ENCODE measurements around the gene FOXRED2.
"Not testable (repeated sequence)": the region's sequence is repeated elsewhere in the genome, so short reads cannot be mapped to it uniquely, and the experiment has no call there.

The FOXRED2 gene

DNA sequence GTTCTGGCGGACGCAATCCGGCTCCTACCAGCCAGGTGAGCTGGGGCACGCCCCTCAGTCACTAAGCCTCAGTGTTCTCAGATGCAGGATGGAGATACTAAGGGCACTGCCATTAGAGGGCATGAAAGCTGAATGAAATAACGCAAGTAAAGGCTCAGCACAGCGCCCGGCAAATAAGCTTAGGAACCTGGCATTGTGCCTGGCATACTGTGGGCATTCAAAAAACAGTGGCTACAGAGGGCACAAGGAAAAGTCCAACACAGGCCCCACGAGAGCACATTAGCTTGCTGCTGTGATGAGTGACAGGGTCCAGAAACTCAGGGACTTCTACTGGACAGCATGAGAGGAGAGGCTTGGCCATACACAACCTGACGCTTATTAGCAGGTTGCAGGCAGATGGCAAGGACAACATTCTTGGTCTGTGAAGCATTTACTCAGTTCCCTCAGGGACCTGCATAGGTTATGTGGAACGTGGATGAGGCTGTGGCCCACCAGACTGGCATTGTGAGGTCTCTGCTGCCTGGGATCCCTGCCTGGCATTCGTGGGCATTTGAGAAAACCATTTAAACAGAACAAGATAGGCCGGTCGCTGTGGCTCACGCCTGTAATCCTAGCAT lies 37.6 kb downstream of the FOXRED2 start:
- DNase-seq (ENCODE audit: low spot score), result no peak

DNA sequence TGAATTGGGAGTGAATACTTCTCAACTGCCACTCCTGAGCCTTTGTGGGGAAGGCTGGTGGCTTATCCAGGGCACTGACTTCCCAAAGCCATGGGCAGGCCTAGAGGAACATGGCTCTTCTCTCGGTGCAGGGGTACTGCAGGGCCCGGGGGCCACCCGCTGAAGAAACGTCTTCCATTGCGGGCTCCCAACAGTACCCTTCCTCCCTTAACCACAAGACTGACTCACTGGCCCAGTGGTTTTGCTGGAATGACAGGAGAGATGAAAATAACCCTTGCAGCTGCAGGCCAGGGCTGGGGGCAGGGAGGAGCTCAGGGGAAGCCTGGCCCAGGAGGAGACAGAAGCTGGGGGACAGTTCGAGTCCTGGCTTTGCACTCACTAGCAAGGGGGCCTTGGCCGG lies 38.9 kb downstream of the FOXRED2 start:
- DNase-seq (ENCODE audit: low spot score), result no peak

GRCh38 chr22:36467042-36467810 lies 39.6 kb downstream of the FOXRED2 start:
- DNase-seq (ENCODE audit: low spot score), result no peak

DNA sequence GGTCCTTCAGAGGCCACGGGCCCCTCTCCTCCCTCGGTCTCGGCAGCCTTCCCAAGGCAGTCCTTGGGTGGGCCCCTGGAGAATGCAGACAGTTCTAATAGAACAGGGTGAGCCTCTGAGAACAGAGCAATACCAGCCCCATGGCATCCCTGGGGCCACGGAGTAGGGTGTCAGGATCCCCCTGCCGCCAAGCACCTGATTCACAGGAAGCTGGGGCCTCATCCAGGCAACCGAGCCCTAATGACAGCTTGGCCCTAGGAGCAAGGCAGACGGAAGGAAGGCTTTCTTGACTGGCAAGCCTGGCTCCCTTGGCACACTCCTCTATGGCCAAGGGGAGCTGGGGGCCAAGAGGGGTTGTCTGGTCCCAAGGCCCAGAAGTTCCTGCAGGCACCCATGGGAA lies 40.6 kb downstream of the FOXRED2 start:
- no peak for DNase-seq (ENCODE audit: low spot score)

DNA sequence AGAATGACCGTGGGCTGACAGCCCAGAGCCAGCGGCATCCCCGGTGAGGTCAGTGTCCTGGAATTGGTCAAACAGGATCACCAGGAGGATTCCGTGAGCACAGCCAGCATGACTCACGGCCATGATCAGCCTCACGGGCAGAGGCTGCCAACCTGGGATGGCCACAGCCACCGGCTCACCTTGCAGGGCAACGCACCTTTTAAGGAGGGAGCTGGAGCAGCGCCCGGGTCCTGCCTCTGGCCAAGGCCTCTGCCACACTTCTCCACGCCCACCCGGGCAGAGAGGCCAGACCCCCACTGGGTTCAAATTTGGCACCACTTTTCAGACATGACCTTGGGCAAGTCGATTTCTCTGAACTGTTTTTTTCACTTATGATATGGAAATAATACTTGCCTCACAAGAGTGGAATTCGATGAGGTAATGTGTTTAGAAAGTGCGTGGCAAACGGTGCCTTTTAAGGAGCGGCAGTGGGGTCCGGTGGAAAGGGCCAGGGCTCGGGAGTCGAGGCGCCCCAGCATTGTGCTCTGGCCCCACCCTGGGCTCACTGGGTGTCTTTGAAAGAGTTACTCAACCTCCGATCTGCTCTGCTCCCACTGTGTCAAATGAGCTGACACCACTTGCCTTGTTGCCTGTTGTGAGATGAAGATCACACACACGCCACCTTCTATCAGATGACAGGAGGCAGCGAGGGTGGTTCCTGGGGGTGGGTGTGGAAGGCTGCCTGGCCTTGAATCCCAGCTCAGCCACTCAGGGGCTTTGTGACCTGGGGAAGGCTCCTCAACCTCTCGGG lies 41.4 kb downstream of the FOXRED2 start:
- DNase-seq (ENCODE audit: low spot score), result peak; percentile 60

DNA sequence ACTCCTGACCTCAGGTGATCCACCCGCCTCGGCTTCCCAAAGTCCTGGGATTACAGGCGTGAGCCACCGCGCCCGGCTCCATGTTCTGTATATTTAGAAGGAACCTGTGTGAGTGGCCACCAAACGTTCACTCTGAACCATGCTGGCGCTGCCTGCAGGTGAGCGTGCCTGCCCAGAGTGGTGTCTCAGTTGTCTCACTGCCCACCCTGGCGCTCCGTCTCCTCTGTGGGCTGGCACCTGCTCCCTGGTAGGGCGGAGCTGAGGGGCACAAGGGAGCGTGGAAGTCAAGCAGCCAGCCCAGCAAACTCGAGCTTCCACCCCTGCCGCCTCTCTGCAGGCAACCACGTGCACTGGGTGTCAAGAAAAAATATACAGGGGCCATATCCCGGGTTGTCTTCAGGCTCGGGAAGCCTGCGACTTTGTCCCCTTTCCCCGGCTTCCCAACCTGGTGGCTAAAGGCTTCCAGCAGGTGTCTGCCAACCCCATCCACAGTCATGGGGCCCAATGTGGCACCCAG lies 42.1 kb downstream of the FOXRED2 start:
- DNase-seq (ENCODE audit: low spot score), result no peak

DNA sequence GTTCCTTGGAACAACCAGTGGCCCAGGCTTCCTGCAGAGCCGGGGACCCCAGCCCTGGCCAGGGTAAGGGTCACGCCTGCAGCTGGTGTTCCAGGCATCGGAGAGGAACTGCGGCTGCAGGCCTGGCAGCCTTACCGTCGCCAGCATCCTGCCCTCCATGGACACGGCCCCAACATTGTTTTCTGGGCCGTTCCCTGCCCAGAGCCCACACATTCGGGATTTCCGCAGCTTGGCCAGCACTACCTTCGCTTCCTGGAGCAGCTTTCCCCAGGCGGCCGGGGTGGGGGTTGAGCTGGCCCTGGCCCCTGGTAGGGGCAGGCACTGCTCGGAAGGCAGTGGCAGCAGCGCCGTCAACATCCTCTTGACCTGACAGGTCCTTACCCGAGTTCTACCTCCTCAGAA lies 43.1 kb downstream of the FOXRED2 start:
- DNase-seq (ENCODE audit: low spot score), result no peak

DNA sequence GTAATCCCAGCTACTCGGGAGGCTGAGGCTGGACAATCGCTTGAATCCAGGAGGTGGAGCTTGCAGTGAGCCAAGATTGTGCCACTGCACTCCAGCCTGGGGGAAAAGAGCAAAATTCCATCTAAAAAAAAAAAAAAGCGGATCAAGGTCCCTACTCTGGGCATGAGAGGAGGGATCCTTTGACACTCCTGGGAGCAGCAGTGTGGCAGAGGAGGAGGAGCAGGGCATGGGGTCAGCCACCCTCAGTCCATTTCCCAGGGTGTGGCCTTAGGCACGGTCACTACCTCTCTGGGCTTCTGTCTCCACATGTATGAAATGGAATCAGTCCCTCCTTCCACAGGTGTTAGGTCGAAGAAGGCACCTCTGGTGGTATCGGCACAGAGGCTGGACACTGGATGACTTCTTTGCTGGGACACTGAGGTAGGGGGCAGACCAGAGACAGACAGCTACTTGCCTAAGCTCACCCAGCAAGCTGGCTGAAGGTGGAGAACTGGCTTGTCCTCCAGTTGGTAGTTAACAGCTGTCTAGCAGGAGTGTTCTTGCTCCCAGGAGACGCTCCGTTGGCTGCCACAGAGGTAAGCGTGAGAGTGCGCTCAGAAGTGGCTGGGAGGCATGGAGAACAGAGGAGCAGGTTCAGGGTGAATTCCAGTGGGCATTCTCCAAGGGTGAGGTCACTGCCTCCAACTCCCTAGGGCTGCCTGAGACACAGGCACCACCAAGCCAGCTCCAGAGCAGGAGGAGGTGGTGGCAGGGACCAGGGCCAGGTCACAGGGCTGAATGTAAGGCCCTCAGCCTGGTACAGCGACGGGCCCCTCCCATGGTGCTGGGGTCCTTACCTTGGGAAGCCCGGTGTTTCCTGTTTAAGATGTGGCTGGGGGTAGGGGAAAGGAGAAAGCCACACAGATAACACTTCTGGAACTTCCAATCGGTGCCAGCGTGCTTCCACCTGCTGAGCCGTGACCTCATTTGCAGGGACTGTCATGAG lies 44.9 kb downstream of the FOXRED2 start:
- peak; percentile 50 for DNase-seq (ENCODE audit: low spot score)

DNA sequence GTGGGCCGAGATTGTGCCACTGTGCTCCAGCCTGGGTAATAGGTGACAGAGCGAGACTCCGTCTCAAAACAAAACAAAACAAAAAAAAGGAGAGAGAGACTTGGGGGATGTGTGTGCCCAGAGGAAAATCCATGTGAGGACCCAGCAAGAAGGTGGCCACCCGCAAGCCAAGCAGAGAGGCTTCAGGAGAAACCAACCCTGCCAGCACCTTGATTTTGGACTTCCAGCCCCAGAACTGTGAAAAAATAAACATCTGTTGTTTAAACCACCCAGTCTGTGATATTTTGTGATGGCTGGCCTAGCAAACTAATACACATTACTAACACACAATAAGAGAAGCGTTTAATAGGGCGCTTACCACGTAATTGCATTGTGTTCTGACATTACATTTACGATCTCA lies 46.6 kb downstream of the FOXRED2 start:
- DNase-seq (ENCODE audit: low spot score), result no peak

DNA sequence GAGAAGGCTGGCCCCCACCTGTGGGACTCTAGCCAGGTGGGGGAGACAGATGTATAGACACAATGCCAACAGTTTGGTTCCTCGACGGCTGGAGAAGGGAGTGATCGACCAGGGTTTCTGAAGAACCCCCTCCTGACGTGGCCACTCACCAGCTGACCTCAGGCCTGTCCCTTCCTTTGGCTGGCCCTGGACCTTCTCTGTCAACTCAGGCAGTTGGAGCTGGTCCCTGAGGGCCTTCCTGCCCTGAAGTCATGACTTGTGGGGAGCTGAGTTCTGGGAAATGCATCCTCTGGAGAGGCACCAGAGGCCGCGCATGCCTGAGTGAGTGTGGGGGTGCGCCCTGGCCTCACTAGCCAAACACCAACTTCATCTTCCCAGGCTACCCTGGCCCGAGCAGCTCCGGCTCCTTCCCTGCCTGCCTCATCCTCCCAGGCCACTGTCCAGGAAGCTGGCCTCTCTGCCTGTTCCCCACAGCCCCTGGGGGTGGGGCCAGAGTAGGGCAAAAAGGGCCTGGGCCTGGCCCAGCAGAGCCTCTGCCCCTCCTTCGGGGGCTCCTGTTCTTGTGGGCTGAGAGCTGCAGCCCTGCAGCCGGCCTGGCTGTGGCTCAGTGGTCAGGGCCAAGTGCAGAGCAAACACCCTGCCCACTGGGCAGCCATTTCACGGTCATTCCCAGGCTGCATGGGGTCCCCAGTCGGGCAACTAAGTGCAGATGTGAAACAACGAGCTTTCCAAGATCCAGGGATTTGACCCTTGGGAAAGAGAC lies 49.0 kb downstream of the FOXRED2 start:
- no peak for DNase-seq (ENCODE audit: low spot score)

DNA sequence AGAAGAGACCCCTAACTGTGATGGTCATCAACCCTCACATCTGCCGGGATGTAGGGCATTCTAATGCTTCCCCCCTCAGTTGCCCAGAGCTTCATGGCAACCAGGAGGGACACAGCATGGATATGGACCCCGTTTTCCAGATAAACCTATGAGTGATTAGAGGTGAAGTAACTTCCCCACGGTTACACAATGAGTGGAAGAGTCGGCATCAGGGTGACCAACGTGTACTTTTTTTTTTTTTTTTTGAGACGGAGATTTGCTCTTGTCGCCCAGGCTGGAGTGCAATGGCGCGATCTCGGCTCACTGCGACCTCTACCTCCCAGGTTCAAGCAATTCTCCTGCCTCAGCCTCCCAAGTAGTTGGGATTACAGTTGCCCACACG lies 50.4 kb downstream of the FOXRED2 start:
- DNase-seq (ENCODE audit: low spot score), result no peak

- DNase-seq (ENCODE audit: low spot score), result no peak
Observed at GRCh38 chr22:36455571-36456463, 51.0 kb downstream of the FOXRED2 start.

- peak; percentile 94 for DNase-seq (ENCODE audit: low spot score)
Observed at GRCh38 chr22:36454916-36455570, 51.8 kb downstream of the FOXRED2 start.

DNA sequence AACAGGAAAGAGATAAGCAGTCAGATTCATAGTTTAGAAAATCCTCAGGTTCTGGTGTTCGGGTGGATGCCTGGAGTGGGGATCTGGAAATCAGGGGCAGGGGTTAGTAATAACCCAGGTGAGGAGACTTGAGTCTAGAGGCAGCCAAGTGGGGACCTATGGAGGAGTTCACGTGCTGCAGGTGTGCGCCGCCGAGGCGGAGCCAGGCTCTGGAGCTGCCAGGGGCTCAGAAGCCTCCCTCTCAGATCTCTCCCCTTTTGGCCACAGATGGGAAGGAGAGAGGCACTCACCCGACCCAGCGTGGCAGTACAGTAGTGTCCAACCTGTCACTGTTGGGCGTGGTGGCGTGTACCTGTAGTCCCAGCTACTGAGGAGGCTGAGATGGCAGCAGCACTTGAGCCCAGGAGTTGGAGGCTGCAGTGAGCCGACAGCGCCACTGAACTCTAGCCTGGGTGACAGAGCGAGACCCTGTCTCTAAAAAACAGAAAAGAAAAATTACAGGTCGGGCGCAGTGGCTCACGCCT lies 52.9 kb downstream of the FOXRED2 start:
- DNase-seq (ENCODE audit: low spot score), result no peak

DNA sequence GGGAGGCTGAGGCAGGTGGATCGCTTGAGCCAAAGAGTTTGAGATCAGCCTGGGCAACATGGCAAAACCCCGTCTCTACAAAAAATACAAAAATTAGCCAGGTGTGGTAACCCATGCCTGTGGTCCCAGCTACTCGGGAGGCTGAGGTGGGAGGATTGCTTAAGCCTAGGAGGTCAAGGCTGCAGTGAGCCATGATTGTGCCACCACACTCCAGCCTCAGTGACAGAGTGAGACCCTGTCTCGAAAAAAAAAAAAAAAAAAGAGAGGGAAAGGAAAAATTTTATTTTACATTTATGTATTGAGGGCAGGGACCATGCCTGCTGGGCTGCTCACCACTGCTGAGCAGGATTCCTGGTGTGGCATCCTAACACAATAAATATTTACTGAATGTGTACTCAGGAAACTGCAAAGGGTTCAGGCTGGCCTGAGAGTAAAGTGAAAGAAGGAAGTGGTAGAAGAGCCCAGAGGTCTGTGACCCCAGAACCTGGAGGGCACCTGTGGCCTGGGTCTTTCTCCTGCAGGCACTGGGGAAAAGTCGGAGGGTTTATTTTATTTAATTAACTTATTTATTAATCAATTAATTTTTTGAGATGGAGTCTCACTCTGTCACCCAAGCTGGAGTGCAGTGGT lies 53.7 kb downstream of the FOXRED2 start:
- not testable (repeated sequence) for DNase-seq (ENCODE audit: low spot score)

GRCh38 chr22:36452250-36452977 lies 54.4 kb downstream of the FOXRED2 start:
- DNase-seq (ENCODE audit: low spot score), result no peak

DNA sequence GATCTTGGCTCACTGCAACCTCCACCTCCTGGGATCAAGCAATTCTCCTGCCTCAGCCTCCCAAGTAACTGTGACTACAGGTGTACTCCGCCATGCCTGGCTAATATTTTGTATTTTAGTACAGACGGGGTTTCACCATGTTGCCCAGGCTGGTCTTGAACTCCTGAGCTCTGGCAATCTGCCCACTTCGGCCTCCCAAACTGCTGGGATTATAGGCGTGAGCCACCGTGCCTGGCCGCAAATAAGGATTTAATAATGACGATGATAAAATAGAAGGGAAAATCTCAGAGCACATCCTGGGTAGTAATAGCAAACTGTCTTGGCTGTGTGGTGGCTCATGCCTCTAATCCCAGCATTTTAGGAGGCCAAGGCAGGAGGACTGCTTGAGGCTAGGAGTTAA lies 55.9 kb downstream of the FOXRED2 start:
- not testable (repeated sequence) for DNase-seq (ENCODE audit: low spot score)

Measured in LoVo (cell line).